Gastrocnemius medialis (tissue), 4 donors: ENCODE data around the gene ANKRD63.

Source experiments
- CTCF ChIP-seq, 5 experiments: fragments of 450-650 bp in 3 of 5; fragments of 200-600 bp in 2 of 5; sonication (generic) in 2 of 5; IDR thresholded peaks in 4 of 5; conservative IDR thresholded peaks in 1 of 5; 1 replicate in 4 of 5; 2 replicates in 1 of 5; pipeline ENCODE4 v1.5.1; 2016 to 2019; ENCODE audit warnings: antibody characterized with exemption in 5 of 5, mild to moderate bottlenecking in 3 of 5, moderate library complexity in 3 of 5
- POLR2A ChIP-seq, 2 donors: fragments of 450-650 bp; IDR thresholded peaks; one replicate each; pipeline ENCODE4 v1.6.1; 2017; ENCODE audit warnings: antibody characterized with exemption in 2 of 2, mild to moderate bottlenecking in 2 of 2, moderate library complexity in 2 of 2

- peak; percentile 75 to 78 for TF ChIP-seq POLR2A (IDR thresholded peaks at IDR 0.05)
- TF ChIP-seq CTCF (IDR thresholded peaks at IDR 0.05 in 4 of 5, conservative IDR thresholded peaks at IDR 0.05 in 1 of 5), result peak; percentile 53 to 88 (median 76)
Observed at GRCh38 chr15:40323239-40323952, 40.5 kb upstream of the ANKRD63 start, which contains the start of gene INAFM2.
